Adrenal gland (tissue), 12 donors: ENCODE results near the gene RFLNA. TPM values are rescaled to one million over a fixed set of nuclear protein-coding genes. Genes with fewer than 3 reads are reported as not detected.
A peak's percentile ranks its signal among the peaks of the same experiment; 100 is the strongest.

Experiments
- DNase-seq, 7 donors: peaks; one replicate each; pipeline ENCODE4 v3.0.0-alpha.2; 2019 to 2020
- H3K27ac ChIP-seq, 5 donors: fragments of 200-600 bp; sonication (generic) in 4 of 5; 1 replicate in 3 of 5; 2 replicates in 2 of 5; pipeline versions ENCODE4 v1.5.1 to v1.8.0; 2016 to 2020; ENCODE audit warnings: mild to moderate bottlenecking in 1 of 5
- H3K27me3 ChIP-seq: fragments of 200-600 bp; 2 replicates; pipeline ENCODE4 v1.8.0; 2021
- H3K36me3 ChIP-seq, 2 donors: fragments of 200-600 bp; replicated peaks in 1 of 2; 1 replicate in 1 of 2; 2 replicates in 1 of 2; pipeline versions ENCODE4 v1.5.1 to v1.8.0; 2018 to 2022
- H3K4me1 ChIP-seq, 2 donors: fragments of 200-600 bp; replicated peaks in 1 of 2; 1 replicate in 1 of 2; 2 replicates in 1 of 2; pipeline versions ENCODE4 v1.5.1 to v1.8.0; 2018 to 2021
- H3K4me3 ChIP-seq, 4 donors: fragments of 200-600 bp; sonication (generic) in 3 of 4; one replicate each; pipeline ENCODE4 v1.5.1; 2016 to 2018
- H3K9me3 ChIP-seq, 3 donors: fragments of 200-600 bp; sonication (generic) in 1 of 3; replicated peaks in 1 of 3; 1 replicate in 2 of 3; 2 replicates in 1 of 3; pipeline versions ENCODE4 v1.5.1 to v1.8.0; 2016 to 2021
- CTCF ChIP-seq, 6 experiments: fragments of 450-650 bp in 4 of 6; fragments of 200-600 bp in 2 of 6; sonication (generic) in 1 of 6; IDR thresholded peaks; 1 replicate in 5 of 6; 2 replicates in 1 of 6; pipeline versions ENCODE4 v1.5.1 to v1.8.0; 2016 to 2021; ENCODE audit warnings: antibody characterized with exemption in 6 of 6, mild to moderate bottlenecking in 2 of 6, moderate library complexity in 1 of 6
- POLR2A ChIP-seq, 2 donors: fragments of 450-650 bp; IDR thresholded peaks; one replicate each; pipeline ENCODE4 v1.6.1; 2017; ENCODE audit warnings: antibody characterized with exemption in 2 of 2, mild to moderate bottlenecking in 2 of 2, moderate library complexity in 1 of 2
- WGBS, 4 donors: extraction: QIAGEN DNeasy Blood & Tissue Kit in 2 of 4; methylation state at CpG; one replicate each; pipeline versions ENCODE4 v1.1.5 to v1.1.7; 2013 to 2017; 5-methylcytosine and 5-hydroxymethylcytosine counted together
- intact Hi-C, 2 donors: fragments of 100-400 bp; cut with DNase I; formaldehyde crosslinking; loops; one replicate each; pipeline versions ENCODE4 v1.14.1 to v1.15.0; 2022 to 2023
- polyA plus RNA-seq, 3 donors: library from polyadenylated mRNA; stranded (reverse); fragments of 200-250 nt in 2 of 3; fragments of 350-450 nt in 1 of 3; fragmentation: Illumina TruSeq in 1 of 3; extraction: RNeasy Lipid Tissue Mini Kit (QIAGEN cat#74804) in 1 of 3; gene quantifications; one replicate each; pipeline ENCODE4 v1.2.3, GENCODE V29; 2013 to 2014
- total RNA-seq, 9 donors: library from RNA; depleted of rRNA in 4 of 9; stranded (reverse); fragments of >200 nt in 4 of 9; fragments of 120-200 nt in 1 of 9; fragmentation: NEBNext Ultra II Directional in 1 of 9; extraction: Animal tissue kit (Norgen Biotek cat#: 25700) in 1 of 9; gene quantifications; one replicate each; pipeline versions ENCODE4 v1.1.0 to v1.2.4, GENCODE V29; 2013 to 2023
- donor health status: healthy with polysubstance abuse.
- donor health status: Bipolar disorder and iron deficiency.
- donor health status: DM: yes; HTN: yes; CAD: no.
- donor health status: DM: no; HTN: no; CAD: no.
- donor health status: DM: no; HTN: no; CAD: no.
- donor health status: DM: yes; HTN: yes; CAD: no.

Gene RFLNA
- total and polyA plus RNA-seq, 12 donors = 0.38 to 3.9 (median 1.4) TPM; not detected in 1

- Histone ChIP-seq H3K27ac (no peak overlapping the region), H3K4me1 (no peaks in the 10 kb centered on the region), H3K4me3 (no peak overlapping the region), H3K27me3 (no peaks in the 10 kb centered on the region), H3K36me3 (no peaks in the 10 kb centered on the region), H3K9me3 (no peaks in the 10 kb centered on the region)
- WGBS, 4 donors = 82 to 93% (median 88%) methylated on average over 5 to 6 of the region's 6 CpGs
- DNase-seq = no peak
- intact Hi-C loops = no loop called here
- TF ChIP-seq POLR2A (IDR thresholded peaks at IDR 0.05) (no peak), CTCF (IDR thresholded peaks at IDR 0.05) (no peak)
Observed at GRCh38 chr12:124270671-124271070, 24.2 kb upstream of the RFLNA start.

DNA sequence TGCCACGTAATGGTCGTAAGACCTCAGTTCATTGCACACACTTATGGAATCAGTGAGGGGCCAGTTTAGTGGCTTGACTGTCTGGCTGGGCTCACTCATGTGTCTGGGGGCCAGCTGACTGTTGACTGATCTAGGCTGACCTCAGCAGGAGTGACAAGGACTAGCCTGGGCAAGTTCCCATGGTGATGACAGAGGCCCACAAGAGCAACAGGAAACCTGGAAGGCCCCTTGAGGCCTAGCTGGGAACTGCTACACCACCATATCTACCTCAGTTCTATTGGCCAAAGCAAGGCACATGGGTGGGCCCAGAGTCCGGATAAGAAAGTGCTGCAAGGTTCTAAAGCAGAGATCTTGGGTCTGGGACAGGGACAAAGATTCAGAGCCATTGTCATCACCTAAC lies 21.3 kb upstream of the RFLNA start:
- H3K27me3 ChIP-seq = no peaks in the 10 kb centered on the region
- H3K9me3 ChIP-seq = no peaks in the 10 kb centered on the region
- H3K36me3 ChIP-seq = no peaks in the 10 kb centered on the region
- peak in 1 of 7 donors; percentile 21 for DNase-seq
- no peak overlapping the region for H3K27ac ChIP-seq
- 90 to 97% (median 95%) methylated on average over 3 of the region's 3 CpGs for WGBS, 4 donors
- peaks cover 0 to 4% of the 10 kb centered on the region in 2 donors for H3K4me1 ChIP-seq
- intact Hi-C loops = no loop called here
- no peak overlapping the region for H3K4me3 ChIP-seq
- TF ChIP-seq CTCF (IDR thresholded peaks at IDR 0.05) (peak in 1 of 6 experiments; percentile 24), POLR2A (IDR thresholded peaks at IDR 0.05) (no peak)

DNA sequence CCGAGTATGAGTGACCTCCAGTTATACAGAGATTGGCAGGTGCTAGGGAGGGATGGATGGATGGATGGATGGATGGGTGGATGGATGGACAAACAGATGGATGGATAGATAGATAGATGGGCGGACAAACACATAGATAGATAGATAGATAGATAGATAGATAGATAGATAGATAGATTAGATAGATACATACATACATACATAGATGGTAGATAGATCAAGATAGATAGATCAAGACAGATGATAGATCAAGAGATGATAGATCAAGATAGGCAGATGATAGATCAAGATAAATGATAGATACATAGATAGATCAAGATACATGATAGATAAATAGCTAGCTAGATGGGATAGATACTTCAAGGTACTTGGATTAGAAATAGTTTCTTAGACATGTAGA lies 18.6 kb upstream of the RFLNA start:
- 84 to 98% (median 88%) methylated on average over 2 of the region's 2 CpGs for WGBS, 4 donors
- intact Hi-C loops = no loop called here
- Histone ChIP-seq H3K4me3 (no peak overlapping the region), H3K9me3 (no peaks in the 10 kb centered on the region), H3K27ac (no peak overlapping the region), H3K27me3 (no peaks in the 10 kb centered on the region), H3K4me1 (peaks cover 0 to 4% of the 10 kb centered on the region in 2 donors), H3K36me3 (no peaks in the 10 kb centered on the region)
- DNase-seq = no peak
- TF ChIP-seq POLR2A (IDR thresholded peaks at IDR 0.05) (no peak), CTCF (IDR thresholded peaks at IDR 0.05) (no peak)

DNA sequence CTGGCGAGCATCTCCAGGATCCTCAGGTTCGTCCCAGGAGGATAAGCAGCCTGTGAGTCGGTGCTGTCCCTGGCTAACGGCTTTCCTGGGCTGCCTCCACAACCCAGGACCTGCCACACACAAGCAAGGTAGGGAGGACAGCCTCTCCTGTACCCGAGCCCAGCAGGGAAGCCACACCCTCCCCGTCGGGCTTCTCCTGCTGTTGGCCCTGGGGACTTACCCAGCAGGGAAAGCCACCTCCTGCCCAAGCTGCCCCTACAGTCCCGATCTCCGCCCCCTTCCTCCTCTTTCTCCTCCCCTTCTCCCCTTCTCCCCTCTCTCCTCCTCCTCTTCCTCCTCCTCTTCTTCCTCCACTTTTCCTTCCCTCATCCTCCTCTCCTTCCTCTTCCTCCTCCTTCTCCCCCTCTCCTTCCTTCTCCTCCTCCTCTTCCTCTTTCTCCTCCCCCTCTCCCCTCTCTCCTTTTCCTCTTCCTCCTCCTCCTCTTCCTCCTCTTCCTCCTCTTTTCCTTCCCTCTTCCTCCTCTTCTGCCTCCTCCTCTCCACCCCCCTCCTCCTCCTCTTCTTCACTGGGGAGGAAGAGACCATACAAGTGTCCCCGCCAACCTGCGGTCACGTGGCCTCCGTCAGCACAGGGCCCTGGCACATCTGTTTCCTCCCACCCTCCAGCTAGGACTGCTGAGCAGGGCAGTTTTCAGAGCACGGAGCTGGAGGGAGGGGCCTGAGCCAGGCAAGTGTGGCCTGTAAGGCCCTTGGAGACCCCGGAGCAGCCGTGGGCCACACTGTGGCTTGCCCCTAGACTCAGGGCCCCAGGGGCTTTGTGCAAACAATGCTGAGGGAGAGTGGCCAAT lies 17.3 kb upstream of the RFLNA start:
- Histone ChIP-seq H3K4me3 (no peak overlapping the region), H3K4me1 (peaks cover 0 to 4% of the 10 kb centered on the region in 2 donors), H3K36me3 (no peaks in the 10 kb centered on the region), H3K27me3 (no peaks in the 10 kb centered on the region), H3K27ac (no peak overlapping the region), H3K9me3 (no peaks in the 10 kb centered on the region)
- no peak for DNase-seq
- intact Hi-C loops = no loop called here
- 51 to 55% (median 52%) methylated on average over 14 to 16 of the region's 16 CpGs for WGBS, 4 donors
- TF ChIP-seq POLR2A (IDR thresholded peaks at IDR 0.05) (no peak), CTCF (IDR thresholded peaks at IDR 0.05) (no peak)
